Gastrocnemius medialis (tissue), 4 donors: ENCODE measurements around the gene LUZP2. TPM values are rescaled to one million over a fixed set of nuclear protein-coding genes. Genes with fewer than 3 reads are reported as not detected.

Experiments used
- ATAC-seq, 2 donors: fragments of 150-250 bp; one replicate each; pipeline ENCODE4 v1.9.1; 2016
- DNase-seq, 2 donors: peaks; one replicate each; pipeline ENCODE4 v3.0.0-alpha.2; 2019
- H3K27ac ChIP-seq, 4 donors: fragments of 200-600 bp; sonication (generic); 1 replicate in 1 of 4; 2 replicates in 3 of 4; pipeline ENCODE4 v1.5.1; 2016 to 2018; ENCODE audit warnings: mild to moderate bottlenecking in 2 of 4, moderate library complexity in 1 of 4
- H3K27me3 ChIP-seq, 3 donors: fragments of 200-600 bp; sonication (generic) in 2 of 3; 1 replicate in 1 of 3; 2 replicates in 2 of 3; pipeline versions ENCODE4 v1.5.1 to v1.6.0; 2016 to 2019; ENCODE audit warnings: mild to moderate bottlenecking in 1 of 3, moderate library complexity in 1 of 3
- H3K36me3 ChIP-seq, 2 donors: fragments of 200-600 bp; sonication (generic) in 1 of 2; one replicate each; pipeline ENCODE4 v1.5.1; 2017 to 2018
- H3K4me1 ChIP-seq, 2 donors: fragments of 200-600 bp; sonication (generic) in 1 of 2; one replicate each; pipeline ENCODE4 v1.5.1; 2016 to 2017; ENCODE audit warnings: mild to moderate bottlenecking in 2 of 2
- H3K4me3 ChIP-seq, 4 donors: fragments of 200-600 bp; sonication (generic) in 3 of 4; 1 replicate in 1 of 4; 2 replicates in 3 of 4; pipeline ENCODE4 v1.5.1; 2016 to 2019; ENCODE audit warnings: mild to moderate bottlenecking in 2 of 4
- H3K9me3 ChIP-seq, 3 donors: fragments of 200-600 bp; sonication (generic) in 2 of 3; 1 replicate in 1 of 3; 2 replicates in 2 of 3; pipeline ENCODE4 v1.5.1; 2016 to 2019
- CTCF ChIP-seq, 5 experiments: fragments of 450-650 bp in 3 of 5; fragments of 200-600 bp in 2 of 5; sonication (generic) in 2 of 5; IDR thresholded peaks in 4 of 5; conservative IDR thresholded peaks in 1 of 5; 1 replicate in 4 of 5; 2 replicates in 1 of 5; pipeline ENCODE4 v1.5.1; 2016 to 2019; ENCODE audit warnings: antibody characterized with exemption in 5 of 5, mild to moderate bottlenecking in 3 of 5, moderate library complexity in 3 of 5
- POLR2A ChIP-seq, 2 donors: fragments of 450-650 bp; IDR thresholded peaks; one replicate each; pipeline ENCODE4 v1.6.1; 2017; ENCODE audit warnings: antibody characterized with exemption in 2 of 2, mild to moderate bottlenecking in 2 of 2, moderate library complexity in 2 of 2
- in situ Hi-C, 4 donors: fragments of 200-750 bp; cut with MboI; loops; one replicate each; pipeline versions ENCODE4 v1.15.0 to v1.8.0; 2017; ENCODE audit warnings: low sequenced_read_pairs in 4 of 4
- intact Hi-C: fragments of 100-400 bp; cut with DNase I; formaldehyde crosslinking; loops from one replicate; pipeline ENCODE4 v1.15.1; 2023; ENCODE audit warnings: low total_unique reads
- total RNA-seq, 4 donors: library from RNA; depleted of rRNA; stranded (reverse); fragments of >200 nt; gene quantifications; one replicate each; pipeline versions ENCODE4 v1.1.0 to v1.2.3, GENCODE V29; 2016

The LUZP2 gene
- total RNA-seq, 4 donors from 2014 or later = not detected

- DNase-seq = no peak
- H3K4me3 ChIP-seq = no peak overlapping the region
- ATAC-seq = no peak
- H3K36me3 ChIP-seq = no peaks in the 10 kb centered on the region
- no peak overlapping the region for H3K27ac ChIP-seq
- TF ChIP-seq POLR2A (IDR thresholded peaks at IDR 0.05) = no peak
- no peak for TF ChIP-seq CTCF (IDR thresholded peaks at IDR 0.05 in 4 of 5, conservative IDR thresholded peaks at IDR 0.05 in 1 of 5)
- H3K27me3 ChIP-seq = no peaks in the 10 kb centered on the region
- H3K9me3 ChIP-seq = no peaks in the 10 kb centered on the region
- intact Hi-C loops (no loop called here), in situ Hi-C loops (no loop called here)
- H3K4me1 ChIP-seq = no peaks in the 10 kb centered on the region
These were observed 91.2 kb downstream of the LUZP2 start for GRCh38 chr11:24588081-24588480.

- no peak for ATAC-seq
- no peak for TF ChIP-seq POLR2A (IDR thresholded peaks at IDR 0.05)
- TF ChIP-seq CTCF (IDR thresholded peaks at IDR 0.05 in 4 of 5, conservative IDR thresholded peaks at IDR 0.05 in 1 of 5) = no peak
- Histone ChIP-seq H3K9me3 (no peaks in the 10 kb centered on the region), H3K27me3 (no peaks in the 10 kb centered on the region), H3K27ac (no peak overlapping the region), H3K4me3 (no peak overlapping the region), H3K4me1 (no peaks in the 10 kb centered on the region), H3K36me3 (no peaks in the 10 kb centered on the region)
- intact Hi-C loops (no loop called here), in situ Hi-C loops (no loop called here)
- no peak for DNase-seq
These were observed 92.2 kb downstream of the LUZP2 start for GRCh38 chr11:24589064-24589463.

GRCh38 chr11:24591283-24591682, 94.4 kb downstream of the LUZP2 start:
- ATAC-seq (no peak), DNase-seq (no peak)
- TF ChIP-seq CTCF (IDR thresholded peaks at IDR 0.05 in 4 of 5, conservative IDR thresholded peaks at IDR 0.05 in 1 of 5) (no peak), POLR2A (IDR thresholded peaks at IDR 0.05) (no peak)
- intact Hi-C loops (no loop called here), in situ Hi-C loops (no loop called here)
- Histone ChIP-seq H3K4me1 (no peaks in the 10 kb centered on the region), H3K27me3 (no peaks in the 10 kb centered on the region), H3K4me3 (no peak overlapping the region), H3K27ac (no peak overlapping the region), H3K9me3 (no peaks in the 10 kb centered on the region), H3K36me3 (no peaks in the 10 kb centered on the region)

- Histone ChIP-seq H3K9me3 (no peaks in the 10 kb centered on the region), H3K4me3 (no peak overlapping the region), H3K27ac (no peak overlapping the region), H3K36me3 (no peaks in the 10 kb centered on the region), H3K4me1 (no peaks in the 10 kb centered on the region), H3K27me3 (no peaks in the 10 kb centered on the region)
- intact Hi-C loops = no loop called here
- in situ Hi-C loops = no loop called here
- ATAC-seq (no peak), DNase-seq (no peak)
- TF ChIP-seq CTCF (IDR thresholded peaks at IDR 0.05 in 4 of 5, conservative IDR thresholded peaks at IDR 0.05 in 1 of 5) (no peak), POLR2A (IDR thresholded peaks at IDR 0.05) (no peak)
These were observed 95.5 kb downstream of the LUZP2 start for GRCh38 chr11:24592360-24592759.

GRCh38 chr11:24593332-24593731, 96.5 kb downstream of the LUZP2 start:
- Histone ChIP-seq H3K27me3 (no peaks in the 10 kb centered on the region), H3K4me1 (no peaks in the 10 kb centered on the region), H3K36me3 (no peaks in the 10 kb centered on the region), H3K9me3 (no peaks in the 10 kb centered on the region), H3K4me3 (no peak overlapping the region), H3K27ac (no peak overlapping the region)
- intact Hi-C loops = no loop called here
- TF ChIP-seq POLR2A (IDR thresholded peaks at IDR 0.05) = no peak
- TF ChIP-seq CTCF (IDR thresholded peaks at IDR 0.05 in 4 of 5, conservative IDR thresholded peaks at IDR 0.05 in 1 of 5) = no peak
- no peak for ATAC-seq
- in situ Hi-C loops = no loop called here
- DNase-seq = no peak
